Neural cell (in vitro differentiated cells): ENCODE data around the gene JHY. TPM values are rescaled to one million over a fixed set of nuclear protein-coding genes. Genes with fewer than 3 reads are reported as not detected.

Experiments
- H2AFZ ChIP-seq: fragments of 200-600, 300-800 bp; sonication (generic), shearing (Covaris generic); 2 replicates; pipeline ENCODE4 v1.6.0; 2014; ENCODE audit warnings: low read depth, mild to moderate bottlenecking, antibody characterized with exemption, low read length, moderate library complexity
- H3F3A ChIP-seq: fragments of 200-600 bp; shearing (Covaris generic); 2 replicates; pipeline ENCODE4 v1.6.1; 2016; ENCODE audit warnings: mild to moderate bottlenecking, moderate library complexity, mixed read lengths, antibody characterized with exemption, low read length; ENCODE audit not compliant: insufficient read depth, poor library complexity, severe bottlenecking
- H3K27ac ChIP-seq: fragments of 200-600, 300-800 bp; sonication (generic), shearing (Covaris generic); 2 replicates; pipeline ENCODE4 v1.5.1; 2014; ENCODE audit warnings: mild to moderate bottlenecking, low read length, moderate library complexity
- H3K27me3 ChIP-seq: fragments of 300-800, 200-600 bp; sonication (generic), shearing (Covaris generic); 2 replicates; pipeline ENCODE4 v1.6.0; 2014; ENCODE audit warnings: mild to moderate bottlenecking, low read depth, low read length, moderate library complexity; ENCODE audit not compliant: insufficient read depth
- H3K36me3 ChIP-seq: fragments of 300-800, 200-600 bp; sonication (generic), shearing (Covaris generic); 2 replicates; pipeline ENCODE4 v1.5.1; 2014; ENCODE audit warnings: mild to moderate bottlenecking, antibody characterized with exemption, low read length, moderate library complexity; ENCODE audit not compliant: insufficient read depth
- H3K4me2 ChIP-seq: fragments of 300-800, 200-600 bp; sonication (generic), shearing (Covaris generic); 2 replicates; pipeline ENCODE4 v1.6.0; 2014; ENCODE audit warnings: mild to moderate bottlenecking, low read length
- H3K4me3 ChIP-seq: fragments of 300-800, 200-600 bp; sonication (generic), shearing (Covaris generic); 2 replicates; pipeline ENCODE4 v1.5.1; 2014; ENCODE audit warnings: mild to moderate bottlenecking, low read length, moderate library complexity
- H3K79me2 ChIP-seq: fragments of 200-600 bp; shearing (Covaris generic); replicated peaks from 2 replicates; pipeline ENCODE4 v1.6.0; 2014; ENCODE audit warnings: mild to moderate bottlenecking, low read length, moderate library complexity; ENCODE audit not compliant: insufficient read depth
- H3K9ac ChIP-seq: fragments of 300-800, 200-600 bp; sonication (generic), shearing (Covaris generic); 2 replicates; pipeline ENCODE4 v1.6.1; 2016; ENCODE audit warnings: mild to moderate bottlenecking, low read length, mixed read lengths
- H3K9me2 ChIP-seq: fragments of 200-600 bp; shearing (Covaris generic); 2 replicates; pipeline ENCODE4 v1.6.1; 2016; ENCODE audit warnings: mild to moderate bottlenecking, low read length, mixed read lengths; ENCODE audit not compliant: insufficient read depth
- H3K9me3 ChIP-seq: fragments of 200-600, 300-800 bp; sonication (generic), shearing (Covaris generic); 2 replicates; pipeline ENCODE4 v1.6.1; 2016; ENCODE audit warnings: mild to moderate bottlenecking, mixed run types, low read length, moderate library complexity, mixed read lengths
- H4K20me1 ChIP-seq: fragments of 200-600 bp; shearing (Covaris generic); 2 replicates; pipeline ENCODE4 v1.6.1; 2016; ENCODE audit warnings: mild to moderate bottlenecking, mixed run types; ENCODE audit not compliant: insufficient read depth
- CTCF ChIP-seq: fragments of 450-650 bp; IDR thresholded peaks from 2 replicates; pipeline ENCODE4 v1.5.1; 2014; ENCODE audit warnings: antibody characterized with exemption, mild to moderate bottlenecking, moderate library complexity; ENCODE audit not compliant: poor library complexity, severe bottlenecking
- EP300 ChIP-seq: fragments of 450-650 bp; conservative IDR thresholded peaks from 2 replicates; pipeline ENCODE4 v1.6.1; 2014; ENCODE audit warnings: antibody characterized with exemption, mild to moderate bottlenecking, moderate library complexity; ENCODE audit not compliant: poor library complexity, severe bottlenecking
- EZH2 ChIP-seq: fragments of 200-600, 300-800 bp; shearing (Covaris generic), sonication (generic); IDR thresholded peaks from 2 replicates; pipeline ENCODE4 v1.6.1; 2014; ENCODE audit warnings: antibody characterized with exemption, low read length, borderline replicate concordance, mild to moderate bottlenecking; ENCODE audit not compliant: insufficient read depth, poor library complexity, severe bottlenecking
- POLR2AphosphoS5 ChIP-seq: IDR thresholded peaks from 2 replicates; pipeline ENCODE4 v1.6.1; 2012
- RAD21 ChIP-seq: fragments of 450-650 bp; conservative IDR thresholded peaks from 2 replicates; pipeline ENCODE4 v1.6.1; 2014; ENCODE audit warnings: antibody characterized with exemption, mild to moderate bottlenecking, moderate library complexity
- REST ChIP-seq: IDR thresholded peaks from 2 replicates; pipeline ENCODE4 v1.6.1; 2012; ENCODE audit warnings: borderline replicate concordance
- SMC3 ChIP-seq: fragments of 450-650 bp; conservative IDR thresholded peaks from 2 replicates; pipeline ENCODE4 v1.6.1; 2014; ENCODE audit warnings: antibody characterized with exemption, mild to moderate bottlenecking, moderate library complexity; ENCODE audit not compliant: poor library complexity
- TAF1 ChIP-seq: IDR thresholded peaks from 2 replicates; pipeline ENCODE4 v1.6.1; 2012; ENCODE audit warnings: low read depth
- polyA minus RNA-seq: library from RNA; depleted of rRNA, polyadenylated mRNA; stranded (reverse); fragments of >200 nt; gene quantifications from 2 replicates; pipeline ENCODE4 v1.2.3, GENCODE V29; 2014
- polyA plus RNA-seq: library from polyadenylated mRNA; depleted of rRNA; stranded (reverse); fragments of >200 nt; gene quantifications from 2 replicates; pipeline ENCODE4 v1.2.3, GENCODE V29; 2014

Gene JHY
- 0.37 and 1.0 TPM in 2 replicates for polyA plus RNA-seq
- polyA minus RNA-seq, result 1.5 and 1.7 TPM in 2 replicates

- H3F3A ChIP-seq, result no peaks in the 10 kb centered on the region
- no peak within 1 kb of the TSS for H3K27ac ChIP-seq
- H2AFZ ChIP-seq, result peak within 1 kb of the TSS; percentile 16
- H4K20me1 ChIP-seq, result no peaks in the 10 kb centered on the region
- peak within 1 kb of the TSS; percentile 54 for H3K9ac ChIP-seq
- TF ChIP-seq TAF1 (peak; percentile 14), EP300 (no peak)
- H3K9me3 ChIP-seq, result no peaks in the 10 kb centered on the region
- no peak within 1 kb of the TSS for H3K4me2 ChIP-seq
- H3K9me2 ChIP-seq, result no peaks in the 10 kb centered on the region
- H3K79me2 ChIP-seq, result no peaks in the 10 kb centered on the region
- H3K36me3 ChIP-seq, result no peaks in the 10 kb centered on the region
- H3K4me3 ChIP-seq, result peak within 1 kb of the TSS; percentile 68
- peaks cover 25% of the 10 kb centered on the region for H3K27me3 ChIP-seq
These were observed at the start of gene JHY for GRCh38 chr11:122882189-122882856. JHY (plus strand) TSS chr11:122882759; CDS start chr11:122885850, 3,091 bp downstream.

GRCh38 chr11:122833846-122834464, 48.6 kb upstream of the JHY start:
- Histone ChIP-seq H3K27me3 (no peaks in the 10 kb centered on the region), H3F3A (no peaks in the 10 kb centered on the region), H3K9me3 (no peaks in the 10 kb centered on the region), H3K9me2 (no peaks in the 10 kb centered on the region), H3K4me3 (no peak overlapping the region), H3K36me3 (no peaks in the 10 kb centered on the region), H3K27ac (no peak overlapping the region), H3K9ac (no peak overlapping the region), H3K4me2 (no peak overlapping the region), H3K79me2 (no peaks in the 10 kb centered on the region), H4K20me1 (no peaks in the 10 kb centered on the region), H2AFZ (no peak overlapping the region)
- TF ChIP-seq EP300 (no peak), SMC3 (no peak), TAF1 (no peak), POLR2AphosphoS5 (no peak), CTCF (no peak)

GRCh38 chr11:122836916-122837315, 45.6 kb upstream of the JHY start:
- Histone ChIP-seq H3K9ac (no peak overlapping the region), H3K4me3 (no peak overlapping the region), H3K27ac (no peak overlapping the region), H3K9me2 (no peaks in the 10 kb centered on the region), H3K4me2 (no peak overlapping the region), H3K9me3 (no peaks in the 10 kb centered on the region), H3F3A (no peaks in the 10 kb centered on the region), H4K20me1 (no peaks in the 10 kb centered on the region), H3K27me3 (no peaks in the 10 kb centered on the region), H3K79me2 (no peaks in the 10 kb centered on the region), H2AFZ (no peak overlapping the region), H3K36me3 (no peaks in the 10 kb centered on the region)
- TF ChIP-seq SMC3 (no peak), TAF1 (no peak), CTCF (no peak), EP300 (no peak), REST (no peak), EZH2 (no peak), POLR2AphosphoS5 (no peak), RAD21 (no peak)
